Endodermal cell (in vitro differentiated cells): ENCODE data around the gene KIAA0513. TPM values are rescaled to one million over a fixed set of nuclear protein-coding genes. Genes with fewer than 3 reads are reported as not detected.

Experiments
- DNase-seq: peaks from one replicate; pipeline ENCODE4 v3.0.0-alpha.2; 2017
- H3K27ac ChIP-seq: 2 replicates; pipeline ENCODE4 v1.5.1; 2013; ENCODE audit warnings: mild to moderate bottlenecking, low read depth, low read length, moderate library complexity
- H3K27me3 ChIP-seq: 2 replicates; pipeline ENCODE4 v1.6.1; 2013; ENCODE audit warnings: mild to moderate bottlenecking, low read length, moderate library complexity; ENCODE audit not compliant: insufficient read depth, control insufficient read depth, poor library complexity, severe bottlenecking
- H3K36me3 ChIP-seq: 2 replicates; pipeline ENCODE4 v1.7.0; 2013; ENCODE audit warnings: mild to moderate bottlenecking, low read length, moderate library complexity; ENCODE audit not compliant: control insufficient read depth, insufficient read depth
- H3K4me1 ChIP-seq: one replicate; pipeline ENCODE4 v1.7.0; 2013; ENCODE audit warnings: low read length; ENCODE audit not compliant: control insufficient read depth, insufficient read depth
- H3K4me3 ChIP-seq: 2 replicates; pipeline ENCODE4 v1.5.1; 2013; ENCODE audit warnings: mild to moderate bottlenecking, low read length, moderate library complexity
- H3K9ac ChIP-seq: 2 replicates; pipeline ENCODE4 v1.6.1; 2013; ENCODE audit warnings: mild to moderate bottlenecking, low read length, moderate library complexity; ENCODE audit not compliant: poor library complexity, severe bottlenecking; ENCODE audit errors: extremely low read depth
- H3K9me3 ChIP-seq: 2 replicates; pipeline ENCODE4 v1.6.1; 2013; ENCODE audit warnings: mild to moderate bottlenecking, low read length, moderate library complexity; ENCODE audit not compliant: control insufficient read depth
- H3K27ac Mint-ChIP-seq: 2 replicates; pipeline ENCODE4 v1.8.0; 2020; ENCODE audit warnings: mixed read lengths
- H3K27me3 Mint-ChIP-seq: 2 replicates; pipeline ENCODE4 v1.8.0; 2021; ENCODE audit warnings: mild to moderate bottlenecking, mixed read lengths; ENCODE audit not compliant: insufficient read depth
- H3K36me3 Mint-ChIP-seq: 2 replicates; pipeline ENCODE4 v1.8.0; 2020; ENCODE audit warnings: low read depth, mixed read lengths
- H3K4me1 Mint-ChIP-seq: 2 replicates; pipeline ENCODE4 v1.8.0; 2020; ENCODE audit warnings: mixed read lengths
- H3K4me3 Mint-ChIP-seq: 2 replicates; pipeline ENCODE4 v1.8.0; 2020; ENCODE audit warnings: mild to moderate bottlenecking, moderate library complexity, mixed read lengths
- H3K9me3 Mint-ChIP-seq: 2 replicates; pipeline ENCODE4 v1.8.0; 2020; ENCODE audit warnings: mild to moderate bottlenecking, mixed read lengths
- CTCF ChIP-seq: fragments of 200-600 bp; sonication (generic); conservative IDR thresholded peaks from 2 replicates; pipeline ENCODE4 v1.5.0; 2021; ENCODE audit warnings: antibody characterized with exemption, mild to moderate bottlenecking
- WGBS, 2 experiments: methylation state at CpG; one replicate each; pipeline versions ENCODE4 v1.1.5 to v1.1.7; 2013; ENCODE audit warnings: missing lambda C conversion rate in 2 of 2, mixed read lengths in 1 of 2; ENCODE audit not compliant: insufficient coverage in 1 of 2, insufficient read length in 1 of 2; 5-methylcytosine and 5-hydroxymethylcytosine counted together
- total RNA-seq, 2 donors: library from RNA; stranded (reverse); fragmentation: NEBNext Ultra II Directional in 1 of 2; extraction: Animal tissue kit (Norgen Biotek cat#: 25700) in 1 of 2; gene quantifications; 2 replicates in 1 of 2; 3 replicates in 1 of 2; pipeline ENCODE4 v1.2.1, GENCODE V29; 2021

KIAA0513 gene
- total RNA-seq, 2 donors from 2014 or later: 9.2 to 16.0 TPM

- no peaks in the 10 kb centered on the region for H3K36me3 ChIP-seq
- Mint-ChIP-seq H3K9me3 (no peaks in the 10 kb centered on the region), H3K4me1 (peaks cover 12% of the 10 kb centered on the region), H3K36me3 (no peaks in the 10 kb centered on the region), H3K4me3 (no peak overlapping the region), H3K27me3 (no peaks in the 10 kb centered on the region), H3K27ac (no peak overlapping the region)
- H3K27ac ChIP-seq: no peak overlapping the region
- WGBS, 2 experiments: 87 to 95% methylated on average over 7 to 8 of the region's 8 CpGs
- no peaks in the 10 kb centered on the region for H3K9me3 ChIP-seq
- no peak for TF ChIP-seq CTCF
- no peaks in the 10 kb centered on the region for H3K27me3 ChIP-seq
- H3K4me1 ChIP-seq: no peaks in the 10 kb centered on the region
- H3K9ac ChIP-seq: no peak overlapping the region
- H3K4me3 ChIP-seq: no peak overlapping the region
- DNase-seq: no peak
Measured at GRCh38 chr16:85061566-85061965, 34.0 kb downstream of the KIAA0513 start.

GRCh38 chr16:85062323-85062722 lies 34.7 kb downstream of the KIAA0513 start:
- WGBS, 2 experiments: 70 to 72% methylated on average over 9 of the region's 9 CpGs
- no peaks in the 10 kb centered on the region for H3K4me1 ChIP-seq
- H3K27me3 ChIP-seq: no peaks in the 10 kb centered on the region
- H3K36me3 ChIP-seq: no peaks in the 10 kb centered on the region
- Mint-ChIP-seq H3K9me3 (no peaks in the 10 kb centered on the region), H3K4me1 (peaks cover 12% of the 10 kb centered on the region), H3K27me3 (no peaks in the 10 kb centered on the region), H3K4me3 (no peak overlapping the region), H3K36me3 (peaks cover 4% of the 10 kb centered on the region), H3K27ac (peak overlapping the region; percentile 23)
- H3K9me3 ChIP-seq: no peaks in the 10 kb centered on the region
- no peak overlapping the region for H3K27ac ChIP-seq
- TF ChIP-seq CTCF: no peak
- H3K9ac ChIP-seq: no peak overlapping the region
- DNase-seq: no peak
- no peak overlapping the region for H3K4me3 ChIP-seq

GRCh38 chr16:85062845-85063244 lies 35.2 kb downstream of the KIAA0513 start:
- Mint-ChIP-seq H3K4me1 (peaks cover 12% of the 10 kb centered on the region), H3K9me3 (no peaks in the 10 kb centered on the region), H3K27ac (peak overlapping the region; percentile 23), H3K36me3 (peaks cover 6% of the 10 kb centered on the region), H3K27me3 (no peaks in the 10 kb centered on the region), H3K4me3 (no peak overlapping the region)
- Histone ChIP-seq H3K27me3 (no peaks in the 10 kb centered on the region), H3K27ac (no peak overlapping the region), H3K9me3 (no peaks in the 10 kb centered on the region), H3K9ac (no peak overlapping the region), H3K4me1 (no peaks in the 10 kb centered on the region), H3K36me3 (no peaks in the 10 kb centered on the region), H3K4me3 (no peak overlapping the region)
- WGBS, 2 experiments: 93 to 97% methylated on average over 8 to 11 of the region's 11 CpGs
- DNase-seq: no peak
- no peak for TF ChIP-seq CTCF
